Measurements from ENCODE around the gene NXNL2.

Gene NXNL2

DNA sequence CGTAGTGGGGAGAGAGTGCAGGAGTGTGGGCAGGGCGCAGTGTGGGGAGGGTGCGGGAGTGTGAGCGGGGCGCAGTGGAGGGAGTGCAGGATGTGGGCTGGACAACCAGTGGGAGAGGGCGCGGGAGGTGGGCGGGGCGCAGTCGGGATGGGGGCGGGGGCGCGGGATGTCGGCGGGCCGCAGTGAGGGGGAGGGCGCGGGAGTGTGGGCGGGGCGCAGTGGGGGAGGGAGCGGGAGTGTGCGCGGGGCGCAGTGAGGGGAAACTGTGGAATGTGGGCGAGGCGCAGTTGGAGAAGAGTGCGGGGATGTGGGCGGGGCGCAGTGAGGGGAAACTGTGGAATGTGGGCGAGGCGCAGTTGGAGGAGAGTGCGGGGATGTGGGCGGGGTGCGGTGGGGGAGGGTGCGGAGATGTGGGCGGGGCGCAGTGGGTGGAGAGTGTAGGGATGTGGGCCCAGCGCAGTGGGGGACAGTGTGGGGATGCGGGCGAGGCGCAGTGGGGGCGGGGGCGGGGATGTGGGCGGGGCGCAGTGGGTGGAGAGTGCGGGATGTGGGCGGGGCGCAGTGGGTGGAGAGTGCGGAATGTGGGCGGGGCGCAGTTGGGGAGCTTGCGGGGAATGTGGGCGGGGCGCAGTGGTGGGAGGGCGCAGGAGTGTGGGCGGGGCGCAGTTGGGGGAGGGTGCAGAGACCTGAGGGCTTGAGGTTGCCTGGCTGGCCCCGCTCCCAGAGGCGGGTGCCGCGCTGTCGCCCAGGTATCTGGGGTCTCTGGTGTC lies at the start of gene NXNL2:
Gene NXNL2 (plus strand): TSS at position 723 of the 770 bp plus-strand sequence. CDS start 257 bp downstream, outside the sequence.
- TF ChIP-seq, protein P1, sequence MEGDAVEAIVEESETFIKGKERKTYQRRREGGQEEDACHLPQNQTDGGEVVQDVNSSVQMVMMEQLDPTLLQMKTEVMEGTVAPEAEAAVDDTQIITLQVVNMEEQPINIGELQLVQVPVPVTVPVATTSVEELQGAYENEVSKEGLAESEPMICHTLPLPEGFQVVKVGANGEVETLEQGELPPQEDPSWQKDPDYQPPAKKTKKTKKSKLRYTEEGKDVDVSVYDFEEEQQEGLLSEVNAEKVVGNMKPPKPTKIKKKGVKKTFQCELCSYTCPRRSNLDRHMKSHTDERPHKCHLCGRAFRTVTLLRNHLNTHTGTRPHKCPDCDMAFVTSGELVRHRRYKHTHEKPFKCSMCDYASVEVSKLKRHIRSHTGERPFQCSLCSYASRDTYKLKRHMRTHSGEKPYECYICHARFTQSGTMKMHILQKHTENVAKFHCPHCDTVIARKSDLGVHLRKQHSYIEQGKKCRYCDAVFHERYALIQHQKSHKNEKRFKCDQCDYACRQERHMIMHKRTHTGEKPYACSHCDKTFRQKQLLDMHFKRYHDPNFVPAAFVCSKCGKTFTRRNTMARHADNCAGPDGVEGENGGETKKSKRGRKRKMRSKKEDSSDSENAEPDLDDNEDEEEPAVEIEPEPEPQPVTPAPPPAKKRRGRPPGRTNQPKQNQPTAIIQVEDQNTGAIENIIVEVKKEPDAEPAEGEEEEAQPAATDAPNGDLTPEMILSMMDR (IDR thresholded peaks at IDR 0.05; ENCODE audit: insufficient read depth, low read length, poor library complexity, severe bottlenecking), result no peak
- TF ChIP-seq EZH2phosphoT487 (conservative IDR thresholded peaks at IDR 0.05; ENCODE audit: low read length), result no peak
- Histone ChIP-seq H3K79me2 (ENCODE audit: insufficient read depth, low read length) (no peaks in the 10 kb centered on the region), H3K9ac (ENCODE audit: low read length) (no peak within 1 kb of the TSS), H2AFZ (ENCODE audit: low read depth, low read length, severe bottlenecking) (no peak within 1 kb of the TSS), H3K4me3 (ENCODE audit: insufficient read depth, low read length, poor library complexity, severe bottlenecking) (no peak within 1 kb of the TSS), H3K27ac (ENCODE audit: low read depth, low read length) (no peak within 1 kb of the TSS), H3K4me2 (ENCODE audit: low read depth, low read length, poor library complexity, severe bottlenecking) (no peak within 1 kb of the TSS), H3K9me2 (replicated peaks; ENCODE audit: insufficient read depth, low read length) (no peaks in the 10 kb centered on the region), H3K9me3 (ENCODE audit: insufficient read depth, low read length) (no peaks in the 10 kb centered on the region), H4K20me1 (ENCODE audit: low read depth, low read length) (no peaks in the 10 kb centered on the region), H3K36me3 (ENCODE audit: low read length) (no peaks in the 10 kb centered on the region), H3K27me3 (ENCODE audit: low read length) (no peaks in the 10 kb centered on the region), H3F3A (ENCODE audit: insufficient read depth) (no peaks in the 10 kb centered on the region)

DNA sequence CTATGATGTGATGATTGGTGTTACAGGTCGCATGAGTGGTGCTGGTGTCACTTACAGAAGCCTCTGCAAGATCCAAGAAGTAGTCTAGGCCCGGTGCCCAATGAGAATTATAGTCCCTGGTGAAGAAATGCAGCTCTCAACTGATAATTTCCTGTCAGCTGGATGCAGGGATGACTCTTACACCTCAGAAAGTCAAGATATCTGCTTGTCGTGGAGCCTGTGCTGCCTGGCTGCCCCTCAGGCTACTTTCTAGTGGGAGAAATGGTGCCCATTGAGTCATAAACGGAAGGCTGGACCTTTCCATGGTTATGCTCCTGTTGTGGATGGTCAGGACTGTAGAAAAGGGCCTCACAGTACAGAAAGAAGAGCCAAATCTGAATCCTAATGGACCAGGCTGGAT lies 46.8 kb upstream of the NXNL2 start:
- H3K4me3 ChIP-seq (ENCODE audit: insufficient read depth, low read length, poor library complexity, severe bottlenecking), result no peak overlapping the region
- H3K27me3 ChIP-seq (ENCODE audit: low read length), result no peaks in the 10 kb centered on the region
- no peaks in the 10 kb centered on the region for H3K9me3 ChIP-seq (ENCODE audit: insufficient read depth, low read length)
- TF ChIP-seq, protein P1 (IDR thresholded peaks at IDR 0.05; ENCODE audit: insufficient read depth, low read length, poor library complexity, severe bottlenecking), result no peak
- TF ChIP-seq EZH2phosphoT487 (conservative IDR thresholded peaks at IDR 0.05; ENCODE audit: low read length), result no peak
- no peak overlapping the region for H3K27ac ChIP-seq (ENCODE audit: low read depth, low read length)
- no peaks in the 10 kb centered on the region for H3K36me3 ChIP-seq (ENCODE audit: low read length)
- no peak overlapping the region for H2AFZ ChIP-seq (ENCODE audit: low read depth, low read length, severe bottlenecking)
- H3F3A ChIP-seq (ENCODE audit: insufficient read depth), result no peaks in the 10 kb centered on the region
- no peak overlapping the region for H3K4me2 ChIP-seq (ENCODE audit: low read depth, low read length, poor library complexity, severe bottlenecking)
- H3K9me2 ChIP-seq (replicated peaks; ENCODE audit: insufficient read depth, low read length), result no peaks in the 10 kb centered on the region
- no peaks in the 10 kb centered on the region for H4K20me1 ChIP-seq (ENCODE audit: low read depth, low read length)
- H3K9ac ChIP-seq (ENCODE audit: low read length), result no peak overlapping the region
- H3K79me2 ChIP-seq (ENCODE audit: insufficient read depth, low read length), result no peaks in the 10 kb centered on the region

DNA sequence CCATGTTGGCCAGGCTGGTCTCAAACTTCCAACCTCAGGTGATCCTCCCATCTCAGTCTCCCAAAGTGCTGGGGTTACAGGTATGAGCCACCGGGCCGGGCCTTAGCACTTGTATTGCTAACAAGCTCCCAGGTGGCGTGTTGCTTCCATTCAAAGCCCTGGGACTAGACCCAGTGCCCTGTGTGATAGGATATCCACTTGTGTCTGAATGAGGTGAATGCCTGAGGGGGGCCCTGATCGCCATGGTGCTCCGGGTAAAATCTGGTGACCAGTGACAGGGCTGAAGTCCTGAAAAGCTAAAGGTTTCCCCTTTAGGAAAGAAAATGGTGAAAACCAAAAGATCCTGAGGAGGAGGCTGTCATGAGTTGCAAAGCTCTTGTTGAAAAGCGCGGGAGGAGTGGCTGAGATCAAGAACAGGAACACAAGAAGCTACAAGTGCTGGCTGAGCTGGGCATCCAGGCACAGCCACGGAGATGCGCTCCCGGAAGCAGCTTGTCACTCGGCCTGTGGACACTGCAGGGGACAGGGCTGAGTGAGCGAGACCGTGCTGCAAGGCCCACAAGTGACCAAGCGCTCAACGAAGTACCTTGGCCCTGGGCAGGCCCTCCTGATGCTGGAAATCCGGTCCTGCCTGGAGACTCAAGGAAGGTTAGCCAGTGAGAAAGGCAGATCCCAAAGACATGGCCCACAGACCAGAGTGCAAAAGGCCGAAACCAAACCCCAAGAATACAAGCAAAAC lies 39.8 kb upstream of the NXNL2 start:
- TF ChIP-seq, protein P1 (IDR thresholded peaks at IDR 0.05; ENCODE audit: insufficient read depth, low read length, poor library complexity, severe bottlenecking), result no peak
- TF ChIP-seq EZH2phosphoT487 (conservative IDR thresholded peaks at IDR 0.05; ENCODE audit: low read length), result no peak
- H3K27ac ChIP-seq (ENCODE audit: low read depth, low read length), result no peak overlapping the region
- no peaks in the 10 kb centered on the region for H3K79me2 ChIP-seq (ENCODE audit: insufficient read depth, low read length)
- no peaks in the 10 kb centered on the region for H3K9me3 ChIP-seq (ENCODE audit: insufficient read depth, low read length)
- no peak overlapping the region for H3K4me2 ChIP-seq (ENCODE audit: low read depth, low read length, poor library complexity, severe bottlenecking)
- no peak overlapping the region for H2AFZ ChIP-seq (ENCODE audit: low read depth, low read length, severe bottlenecking)
- no peaks in the 10 kb centered on the region for H3K9me2 ChIP-seq (replicated peaks; ENCODE audit: insufficient read depth, low read length)
- H3K4me3 ChIP-seq (ENCODE audit: insufficient read depth, low read length, poor library complexity, severe bottlenecking), result no peak overlapping the region
- no peaks in the 10 kb centered on the region for H4K20me1 ChIP-seq (ENCODE audit: low read depth, low read length)
- H3F3A ChIP-seq (ENCODE audit: insufficient read depth), result no peaks in the 10 kb centered on the region
- H3K36me3 ChIP-seq (ENCODE audit: low read length), result no peaks in the 10 kb centered on the region
- H3K9ac ChIP-seq (ENCODE audit: low read length), result no peak overlapping the region
- H3K27me3 ChIP-seq (ENCODE audit: low read length), result no peaks in the 10 kb centered on the region
